ENCODE measurements around the gene ZNF750. TPM values are rescaled to one million over a fixed set of nuclear protein-coding genes. Genes with fewer than 3 reads are reported as not detected.

The ZNF750 gene
- total and polyA plus RNA-seq, 10 of the 15 experiments (the other 5 are each of a cell fraction or from before 2014, with no cell fraction given): 0.06 TPM; not detected in 9

DNA sequence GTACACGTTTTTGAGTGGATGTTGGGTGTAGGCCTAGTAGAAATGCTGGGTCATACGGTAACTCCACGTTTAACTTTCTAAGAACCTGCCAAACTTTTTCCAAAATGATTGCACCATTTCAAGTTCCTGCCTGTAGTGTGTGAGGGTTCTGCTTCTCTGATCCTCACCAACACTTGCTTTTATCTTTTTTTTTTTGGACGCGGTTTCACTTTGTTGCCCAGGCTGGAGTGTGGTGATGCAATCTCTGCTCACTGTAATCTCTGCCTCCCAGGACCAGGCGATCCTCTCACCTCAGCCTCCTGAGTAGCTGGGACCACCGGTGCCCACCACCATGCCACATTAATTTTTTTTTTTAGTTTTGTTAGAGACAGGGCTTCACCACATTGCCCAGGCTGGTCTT lies 23.5 kb downstream of the ZNF750 start (continued):
- TF ChIP-seq, protein P1, sequence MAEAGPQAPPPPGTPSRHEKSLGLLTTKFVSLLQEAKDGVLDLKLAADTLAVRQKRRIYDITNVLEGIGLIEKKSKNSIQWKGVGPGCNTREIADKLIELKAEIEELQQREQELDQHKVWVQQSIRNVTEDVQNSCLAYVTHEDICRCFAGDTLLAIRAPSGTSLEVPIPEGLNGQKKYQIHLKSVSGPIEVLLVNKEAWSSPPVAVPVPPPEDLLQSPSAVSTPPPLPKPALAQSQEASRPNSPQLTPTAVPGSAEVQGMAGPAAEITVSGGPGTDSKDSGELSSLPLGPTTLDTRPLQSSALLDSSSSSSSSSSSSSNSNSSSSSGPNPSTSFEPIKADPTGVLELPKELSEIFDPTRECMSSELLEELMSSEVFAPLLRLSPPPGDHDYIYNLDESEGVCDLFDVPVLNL (IDR thresholded peaks at IDR 0.05; ENCODE audit: low read depth, low read length): no peak
- TF ChIP-seq RAD51 (IDR thresholded peaks at IDR 0.05) (no peak), ETV6 (conservative IDR thresholded peaks at IDR 0.05 in 1 of 2, IDR thresholded peaks at IDR 0.05 in 1 of 2; ENCODE audit: borderline replicate concordance in 1 of 2, low read depth in 1 of 2) (no peak), KDM1A (IDR thresholded peaks at IDR 0.05; ENCODE audit: borderline replicate concordance) (no peak), IKZF1 (conservative IDR thresholded peaks at IDR 0.05) (no peak), ZNF274 (IDR thresholded peaks at IDR 0.05; ENCODE audit: insufficient read depth, insufficient read length) (no peak), WRNIP1 (IDR thresholded peaks at IDR 0.05; ENCODE audit: borderline replicate concordance, low read depth, low read length) (no peak), PAX8 (IDR thresholded peaks at IDR 0.05) (no peak)
- TF ChIP-seq, protein P2, sequence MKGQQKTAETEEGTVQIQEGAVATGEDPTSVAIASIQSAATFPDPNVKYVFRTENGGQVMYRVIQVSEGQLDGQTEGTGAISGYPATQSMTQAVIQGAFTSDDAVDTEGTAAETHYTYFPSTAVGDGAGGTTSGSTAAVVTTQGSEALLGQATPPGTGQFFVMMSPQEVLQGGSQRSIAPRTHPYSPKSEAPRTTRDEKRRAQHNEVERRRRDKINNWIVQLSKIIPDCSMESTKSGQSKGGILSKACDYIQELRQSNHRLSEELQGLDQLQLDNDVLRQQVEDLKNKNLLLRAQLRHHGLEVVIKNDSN (IDR thresholded peaks at IDR 0.05; ENCODE audit: borderline replicate concordance, extremely low read length, insufficient read depth, low read depth, low read length): no peak

DNA sequence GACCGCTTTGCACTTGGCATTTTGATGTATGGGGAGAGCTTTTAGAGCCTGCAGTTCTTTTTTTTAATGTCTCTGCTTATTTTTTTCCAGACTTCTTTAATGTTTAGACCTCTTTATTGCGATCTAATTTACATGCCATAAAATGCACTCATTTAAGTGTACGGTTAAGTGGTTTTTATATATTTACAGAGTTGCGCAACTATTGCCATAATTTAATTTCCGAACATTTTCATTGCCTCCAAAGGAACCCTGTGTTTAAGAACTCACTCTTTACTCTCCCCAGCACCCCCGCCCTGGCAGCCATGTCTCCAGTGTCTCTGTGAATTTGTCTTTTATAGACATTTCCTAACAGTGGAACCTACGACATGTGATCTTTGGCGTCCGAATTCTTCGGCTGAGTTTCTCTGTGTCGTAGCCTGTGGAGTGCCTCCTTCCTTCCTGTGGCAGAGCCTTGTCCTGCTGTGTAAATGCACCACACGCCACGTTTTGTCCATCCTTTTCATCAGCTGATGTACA lies 24.0 kb downstream of the ZNF750 start:
- ATAC-seq: no peak
- Histone ChIP-seq H3K4me3 (no peak overlapping the region), H3K4me1 (ENCODE audit: control insufficient read depth, insufficient read depth, low read length) (no peaks in the 10 kb centered on the region), H3K36me3 (ENCODE audit: control insufficient read depth in 2 of 2, insufficient read depth in 2 of 2, low read length in 1 of 2) (peaks cover 3% of the 10 kb centered on the region in 2 experiments; a peak in 2 of 4 replicates), H3K9me3 (replicated peaks; ENCODE audit: control insufficient read depth, insufficient read depth, low read length) (no peaks in the 10 kb centered on the region), H2AFZ (ENCODE audit: control insufficient read depth, low read depth, low read length) (no peak overlapping the region), H4K20me1 (ENCODE audit: control insufficient read depth, insufficient read depth) (no peaks in the 10 kb centered on the region), H3K79me2 (ENCODE audit: control insufficient read depth, insufficient read depth, low read length) (no peaks in the 10 kb centered on the region), H3K4me2 (ENCODE audit: control insufficient read depth, insufficient read depth) (no peak overlapping the region), H3K27me3 (replicated peaks in 1 of 2; ENCODE audit: control insufficient read depth in 2 of 2, insufficient read depth in 2 of 2, low read length in 1 of 2) (no peaks in the 10 kb centered on the region), H3K9ac (ENCODE audit: control insufficient read depth, insufficient read depth, low read length) (no peak overlapping the region), H3K27ac (ENCODE audit: control insufficient read depth, insufficient read depth) (no peak overlapping the region)
- 90% methylated on average over 13 of the region's 13 CpGs for WGBS (ENCODE audit: insufficient coverage, insufficient replicate concordance, low lambda C conversion rate, missing lambda C conversion rate)
- ChIA-PET POLR2A (no interaction called here), CTCF (no interaction called here), RAD21 (ENCODE audit: unreplicated experiment) (no interaction called here), SMC1A (ENCODE audit: uncharacterized antibody, unreplicated experiment) (no interaction called here)
- no peak for DNase-seq (ENCODE audit: low read depth, low spot score)
- intact Hi-C loops (cut with micrococcal nuclease; ENCODE audit: unreplicated experiment) (no loop called here), in situ Hi-C loops (cut with MboI) (no loop called here)
- no peak for FAIRE-seq
- BruUV-seq (replicated peaks): no TSS peak
- TF ChIP-seq ZNF622 (IDR thresholded peaks at IDR 0.05): no peak
- TF ChIP-seq WRNIP1 (IDR thresholded peaks at IDR 0.05; ENCODE audit: borderline replicate concordance, low read depth, low read length): no peak
- TF ChIP-seq, protein P3, sequence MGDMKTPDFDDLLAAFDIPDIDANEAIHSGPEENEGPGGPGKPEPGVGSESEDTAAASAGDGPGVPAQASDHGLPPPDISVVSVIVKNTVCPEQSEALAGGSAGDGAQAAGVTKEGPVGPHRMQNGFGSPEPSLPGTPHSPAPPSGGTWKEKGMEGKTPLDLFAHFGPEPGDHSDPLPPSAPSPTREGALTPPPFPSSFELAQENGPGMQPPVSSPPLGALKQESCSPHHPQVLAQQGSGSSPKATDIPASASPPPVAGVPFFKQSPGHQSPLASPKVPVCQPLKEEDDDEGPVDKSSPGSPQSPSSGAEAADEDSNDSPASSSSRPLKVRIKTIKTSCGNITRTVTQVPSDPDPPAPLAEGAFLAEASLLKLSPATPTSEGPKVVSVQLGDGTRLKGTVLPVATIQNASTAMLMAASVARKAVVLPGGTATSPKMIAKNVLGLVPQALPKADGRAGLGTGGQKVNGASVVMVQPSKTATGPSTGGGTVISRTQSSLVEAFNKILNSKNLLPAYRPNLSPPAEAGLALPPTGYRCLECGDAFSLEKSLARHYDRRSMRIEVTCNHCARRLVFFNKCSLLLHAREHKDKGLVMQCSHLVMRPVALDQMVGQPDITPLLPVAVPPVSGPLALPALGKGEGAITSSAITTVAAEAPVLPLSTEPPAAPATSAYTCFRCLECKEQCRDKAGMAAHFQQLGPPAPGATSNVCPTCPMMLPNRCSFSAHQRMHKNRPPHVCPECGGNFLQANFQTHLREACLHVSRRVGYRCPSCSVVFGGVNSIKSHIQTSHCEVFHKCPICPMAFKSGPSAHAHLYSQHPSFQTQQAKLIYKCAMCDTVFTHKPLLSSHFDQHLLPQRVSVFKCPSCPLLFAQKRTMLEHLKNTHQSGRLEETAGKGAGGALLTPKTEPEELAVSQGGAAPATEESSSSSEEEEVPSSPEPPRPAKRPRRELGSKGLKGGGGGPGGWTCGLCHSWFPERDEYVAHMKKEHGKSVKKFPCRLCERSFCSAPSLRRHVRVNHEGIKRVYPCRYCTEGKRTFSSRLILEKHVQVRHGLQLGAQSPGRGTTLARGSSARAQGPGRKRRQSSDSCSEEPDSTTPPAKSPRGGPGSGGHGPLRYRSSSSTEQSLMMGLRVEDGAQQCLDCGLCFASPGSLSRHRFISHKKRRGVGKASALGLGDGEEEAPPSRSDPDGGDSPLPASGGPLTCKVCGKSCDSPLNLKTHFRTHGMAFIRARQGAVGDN (IDR thresholded peaks at IDR 0.05): no peak
- TF ChIP-seq PML (IDR thresholded peaks at IDR 0.05; ENCODE audit: low read length): no peak
- no peak for TF ChIP-seq MYB (IDR thresholded peaks at IDR 0.05; ENCODE audit: borderline replicate concordance, low read depth, low read length)
- no peak for TF ChIP-seq PAX5 (IDR thresholded peaks at IDR 0.05; ENCODE audit: borderline replicate concordance, low read depth, low read length)
- TF ChIP-seq RB1 (IDR thresholded peaks at IDR 0.05; ENCODE audit: borderline replicate concordance): no peak
- TF ChIP-seq, protein P4, sequence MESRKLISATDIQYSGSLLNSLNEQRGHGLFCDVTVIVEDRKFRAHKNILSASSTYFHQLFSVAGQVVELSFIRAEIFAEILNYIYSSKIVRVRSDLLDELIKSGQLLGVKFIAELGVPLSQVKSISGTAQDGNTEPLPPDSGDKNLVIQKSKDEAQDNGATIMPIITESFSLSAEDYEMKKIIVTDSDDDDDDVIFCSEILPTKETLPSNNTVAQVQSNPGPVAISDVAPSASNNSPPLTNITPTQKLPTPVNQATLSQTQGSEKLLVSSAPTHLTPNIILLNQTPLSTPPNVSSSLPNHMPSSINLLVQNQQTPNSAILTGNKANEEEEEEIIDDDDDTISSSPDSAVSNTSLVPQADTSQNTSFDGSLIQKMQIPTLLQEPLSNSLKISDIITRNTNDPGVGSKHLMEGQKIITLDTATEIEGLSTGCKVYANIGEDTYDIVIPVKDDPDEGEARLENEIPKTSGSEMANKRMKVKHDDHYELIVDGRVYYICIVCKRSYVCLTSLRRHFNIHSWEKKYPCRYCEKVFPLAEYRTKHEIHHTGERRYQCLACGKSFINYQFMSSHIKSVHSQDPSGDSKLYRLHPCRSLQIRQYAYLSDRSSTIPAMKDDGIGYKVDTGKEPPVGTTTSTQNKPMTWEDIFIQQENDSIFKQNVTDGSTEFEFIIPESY (IDR thresholded peaks at IDR 0.05): no peak
